ENCODE results near the gene OR13H1. TPM values are rescaled to one million over a fixed set of nuclear protein-coding genes. Genes with fewer than 3 reads are reported as not detected.

The OR13H1 gene
- total RNA-seq: not detected

GRCh38 chrX:131543774-131544173 lies at the start of gene OR13H1:
TSS of gene OR13H1 (plus strand) at chrX:131544074. CDS start at chrX:131544074, 0 bp downstream.

